ENCODE results near the gene ADCY3. TPM values are rescaled to one million over a fixed set of nuclear protein-coding genes. Genes with fewer than 3 reads are reported as not detected.

The ADCY3 gene
- polyA plus RNA-seq, 3 donors, result 2.5 to 9.3 (median 3.5) TPM

- no peaks in the 10 kb centered on the region for H4K20me1 ChIP-seq (ENCODE audit: insufficient read depth, low read length)
- peaks cover 0 to 1% (median 0%) of the 10 kb centered on the region in 3 donors for H3K27me3 Mint-ChIP-seq (ENCODE audit: low read depth in 3 of 3)
- no peak overlapping the region for H3K4me3 Mint-ChIP-seq
- intact Hi-C loops (cut with micrococcal nuclease), result no loop called here
- no peaks in the 10 kb centered on the region for H3K4me1 ChIP-seq (ENCODE audit: control insufficient read depth in 1 of 2, insufficient read depth in 2 of 2, low read length in 2 of 2)
- H3K27ac ChIP-seq (ENCODE audit: low read depth in 1 of 2, low read length in 2 of 2), result no peak overlapping the region
- no peaks in the 10 kb centered on the region for H3K79me2 ChIP-seq (ENCODE audit: insufficient read depth, low read length)
- DNase-seq, result no peak
- peaks cover 2 to 4% of the 10 kb centered on the region in 2 donors for H3K36me3 ChIP-seq (replicated peaks in 1 of 2; ENCODE audit: control insufficient read depth in 1 of 2, insufficient read depth in 2 of 2, low read length in 2 of 2)
- H3K27ac Mint-ChIP-seq, result no peak overlapping the region
- no peak overlapping the region for H2AFZ ChIP-seq (ENCODE audit: insufficient read depth, low read depth, low read length, poor library complexity, severe bottlenecking)
- no peaks in the 10 kb centered on the region for H3K27me3 ChIP-seq (ENCODE audit: control insufficient read depth in 2 of 2, insufficient read depth in 2 of 2, low read length in 2 of 2)
- H3K9ac ChIP-seq (ENCODE audit: insufficient read depth, low read length, poor library complexity, severe bottlenecking), result no peak overlapping the region
- H3K36me3 Mint-ChIP-seq, result peaks cover 8 to 28% of the 10 kb centered on the region in 2 donors
- peaks cover 2% of the 10 kb centered on the region for H3K4me1 Mint-ChIP-seq
- no peaks in the 10 kb centered on the region for H3K9me3 ChIP-seq (replicated peaks in 1 of 2; ENCODE audit: control insufficient read depth in 1 of 2, insufficient read depth in 1 of 2, low read length in 2 of 2)
- no peaks in the 10 kb centered on the region for H3K9me3 Mint-ChIP-seq
- 96% methylated on average over 12 of the region's 12 CpGs for WGBS (ENCODE audit: insufficient coverage)
- TF ChIP-seq CTCF (IDR thresholded peaks at IDR 0.05), result no peak
- H3K4me2 ChIP-seq (replicated peaks; ENCODE audit: extremely low read depth, low read length, poor library complexity, severe bottlenecking), result no peak overlapping the region
- no peak overlapping the region for H3K4me3 ChIP-seq (replicated peaks in 1 of 3; ENCODE audit: low read depth in 2 of 3, low read length in 3 of 3)
These were observed 89.3 kb downstream of the ADCY3 start for GRCh38 chr2:24830786-24831185.

- Mint-ChIP-seq H3K36me3 (peaks cover 10 to 29% of the 10 kb centered on the region in 2 donors), H3K9me3 (no peaks in the 10 kb centered on the region), H3K4me3 (no peak overlapping the region), H3K27me3 (ENCODE audit: low read depth in 3 of 3) (peaks cover 0 to 1% (median 0%) of the 10 kb centered on the region in 3 donors), H3K4me1 (peaks cover 2% of the 10 kb centered on the region), H3K27ac (no peak overlapping the region)
- H3K27me3 ChIP-seq (ENCODE audit: control insufficient read depth in 2 of 2, insufficient read depth in 2 of 2, low read length in 2 of 2), result no peaks in the 10 kb centered on the region
- no peaks in the 10 kb centered on the region for H3K79me2 ChIP-seq (ENCODE audit: insufficient read depth, low read length)
- TF ChIP-seq CTCF (IDR thresholded peaks at IDR 0.05), result no peak
- H3K4me2 ChIP-seq (replicated peaks; ENCODE audit: extremely low read depth, low read length, poor library complexity, severe bottlenecking), result no peak overlapping the region
- H3K4me1 ChIP-seq (ENCODE audit: control insufficient read depth in 1 of 2, insufficient read depth in 2 of 2, low read length in 2 of 2), result no peaks in the 10 kb centered on the region
- no peaks in the 10 kb centered on the region for H4K20me1 ChIP-seq (ENCODE audit: insufficient read depth, low read length)
- no peaks in the 10 kb centered on the region for H3K9me3 ChIP-seq (replicated peaks in 1 of 2; ENCODE audit: control insufficient read depth in 1 of 2, insufficient read depth in 1 of 2, low read length in 2 of 2)
- H3K36me3 ChIP-seq (replicated peaks in 1 of 2; ENCODE audit: control insufficient read depth in 1 of 2, insufficient read depth in 2 of 2, low read length in 2 of 2), result peaks cover 2 to 4% of the 10 kb centered on the region in 2 donors
- no peak for DNase-seq
- no peak overlapping the region for H3K4me3 ChIP-seq (replicated peaks in 1 of 3; ENCODE audit: low read depth in 2 of 3, low read length in 3 of 3)
- intact Hi-C loops (cut with micrococcal nuclease), result no loop called here
- 100% methylated on average over 3 of the region's 5 CpGs for WGBS (ENCODE audit: insufficient coverage)
- H2AFZ ChIP-seq (ENCODE audit: insufficient read depth, low read depth, low read length, poor library complexity, severe bottlenecking), result no peak overlapping the region
- H3K27ac ChIP-seq (ENCODE audit: low read depth in 1 of 2, low read length in 2 of 2), result no peak overlapping the region
- no peak overlapping the region for H3K9ac ChIP-seq (ENCODE audit: insufficient read depth, low read length, poor library complexity, severe bottlenecking)
These were observed 89.7 kb downstream of the ADCY3 start for GRCh38 chr2:24830351-24830750.
